Retina (tissue), 1 donor: Measurements from ENCODE around the gene PHACTR2.

Source experiments
- DNase-seq: peaks from one replicate; pipeline ENCODE4 v3.0.0-alpha.2; 2016

The PHACTR2 gene

GRCh38 chr6:143675946-143676345 is 1.8 kb upstream of the PHACTR2 start:
- no peak for DNase-seq

- no peak for DNase-seq
These were observed 1.2 kb upstream of the PHACTR2 start for GRCh38 chr6:143676437-143677045.

- no peak for DNase-seq
These were observed 231 bp upstream of the PHACTR2 start for GRCh38 chr6:143677577-143677890.

- peak; percentile 20 for DNase-seq
These were observed 1.3 kb downstream of the PHACTR2 start for GRCh38 chr6:143679041-143679440.

GRCh38 chr6:143680141-143680540 is 2.4 kb downstream of the PHACTR2 start:
- DNase-seq: peak; percentile 9

- no peak for DNase-seq
These were observed 5.0 kb downstream of the PHACTR2 start for GRCh38 chr6:143682805-143683204.

- DNase-seq: no peak
These were observed 6.7 kb downstream of the PHACTR2 start for GRCh38 chr6:143684486-143684885.

- DNase-seq: no peak
These were observed 7.9 kb downstream of the PHACTR2 start for GRCh38 chr6:143685653-143686052.

GRCh38 chr6:143687591-143687990 is 9.8 kb downstream of the PHACTR2 start:
- no peak for DNase-seq

- DNase-seq: no peak
These were observed 10.9 kb downstream of the PHACTR2 start for GRCh38 chr6:143688681-143689080.

- no peak for DNase-seq
These were observed 12.1 kb downstream of the PHACTR2 start for GRCh38 chr6:143689852-143690251.

GRCh38 chr6:143691155-143691554 is 13.4 kb downstream of the PHACTR2 start:
- DNase-seq: no peak

- DNase-seq: no peak
These were observed 14.3 kb downstream of the PHACTR2 start for GRCh38 chr6:143691900-143692636.

GRCh38 chr6:143692696-143693095 is 14.9 kb downstream of the PHACTR2 start:
- DNase-seq: no peak

GRCh38 chr6:143694013-143694412 is 16.2 kb downstream of the PHACTR2 start:
- DNase-seq: no peak

GRCh38 chr6:143694560-143694959 is 16.8 kb downstream of the PHACTR2 start:
- DNase-seq: no peak

GRCh38 chr6:143695130-143695968 is 17.6 kb downstream of the PHACTR2 start:
- no peak for DNase-seq

GRCh38 chr6:143695969-143696663 is 18.4 kb downstream of the PHACTR2 start:
- DNase-seq: no peak

- no peak for DNase-seq
These were observed 18.9 kb downstream of the PHACTR2 start for GRCh38 chr6:143696664-143697000.

- DNase-seq: no peak
These were observed 19.5 kb downstream of the PHACTR2 start for GRCh38 chr6:143697076-143697800.

GRCh38 chr6:143698329-143698728 is 20.6 kb downstream of the PHACTR2 start:
- no peak for DNase-seq

GRCh38 chr6:143698759-143699429 is 21.1 kb downstream of the PHACTR2 start:
- DNase-seq: no peak
